ENCODE measurements around the gene PKP3.
"Not testable (repeated sequence)": the region's sequence is repeated elsewhere in the genome, so short reads cannot be mapped to it uniquely, and the experiment has no call there.

PKP3 gene

GRCh38 chr11:396948-397548 is 3.0 kb downstream of the PKP3 start:
- DNase-seq: no peak

- no peak for DNase-seq
These were observed 4.8 kb downstream of the PKP3 start for GRCh38 chr11:398826-399225.

DNA sequence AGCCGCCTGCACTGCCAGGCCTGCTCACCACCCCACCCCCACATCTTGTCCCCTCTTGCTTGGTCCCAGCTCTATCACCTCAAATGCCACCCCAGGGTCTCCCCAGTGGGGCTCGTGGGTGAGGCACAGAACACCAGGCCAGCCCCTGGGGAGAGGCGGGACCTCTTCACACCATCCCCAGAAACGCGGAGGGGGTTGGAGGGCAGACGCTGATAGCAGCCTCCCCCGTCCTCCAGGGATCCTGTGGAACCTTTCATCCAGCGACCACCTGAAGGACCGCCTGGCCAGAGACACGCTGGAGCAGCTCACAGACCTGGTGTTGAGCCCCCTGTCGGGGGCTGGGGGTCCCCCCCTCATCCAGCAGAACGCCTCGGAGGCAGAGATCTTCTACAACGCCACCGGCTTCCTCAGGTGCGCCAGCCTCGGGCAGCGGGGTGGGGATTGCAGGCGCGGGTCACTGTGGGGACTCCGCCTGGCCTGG is 5.8 kb downstream of the PKP3 start:
- DNase-seq: no peak

GRCh38 chr11:400241-400689 is 6.3 kb downstream of the PKP3 start:
- no peak for DNase-seq

DNA sequence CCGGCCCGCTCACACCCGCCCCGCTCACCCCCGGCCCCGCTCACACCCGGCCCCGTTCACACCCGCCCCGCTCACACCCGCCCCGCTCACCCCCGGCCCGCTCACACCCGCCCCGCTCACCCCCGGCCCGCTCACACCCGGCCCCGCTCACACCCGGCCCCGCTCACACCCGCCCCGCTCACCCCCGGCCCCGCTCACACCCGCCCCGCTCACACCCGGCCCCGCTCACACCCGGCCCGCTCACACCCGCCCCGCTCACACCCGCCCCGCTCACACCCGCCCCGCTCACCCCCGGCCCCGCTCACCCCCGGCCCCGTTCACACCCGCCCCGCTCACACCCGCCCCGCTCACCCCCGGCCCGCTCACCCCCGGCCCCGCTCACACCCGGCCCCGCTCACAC is 7.2 kb downstream of the PKP3 start:
- DNase-seq: not testable (repeated sequence)

- DNase-seq: no peak
These were observed 9.2 kb downstream of the PKP3 start for GRCh38 chr11:403021-403760.

DNA sequence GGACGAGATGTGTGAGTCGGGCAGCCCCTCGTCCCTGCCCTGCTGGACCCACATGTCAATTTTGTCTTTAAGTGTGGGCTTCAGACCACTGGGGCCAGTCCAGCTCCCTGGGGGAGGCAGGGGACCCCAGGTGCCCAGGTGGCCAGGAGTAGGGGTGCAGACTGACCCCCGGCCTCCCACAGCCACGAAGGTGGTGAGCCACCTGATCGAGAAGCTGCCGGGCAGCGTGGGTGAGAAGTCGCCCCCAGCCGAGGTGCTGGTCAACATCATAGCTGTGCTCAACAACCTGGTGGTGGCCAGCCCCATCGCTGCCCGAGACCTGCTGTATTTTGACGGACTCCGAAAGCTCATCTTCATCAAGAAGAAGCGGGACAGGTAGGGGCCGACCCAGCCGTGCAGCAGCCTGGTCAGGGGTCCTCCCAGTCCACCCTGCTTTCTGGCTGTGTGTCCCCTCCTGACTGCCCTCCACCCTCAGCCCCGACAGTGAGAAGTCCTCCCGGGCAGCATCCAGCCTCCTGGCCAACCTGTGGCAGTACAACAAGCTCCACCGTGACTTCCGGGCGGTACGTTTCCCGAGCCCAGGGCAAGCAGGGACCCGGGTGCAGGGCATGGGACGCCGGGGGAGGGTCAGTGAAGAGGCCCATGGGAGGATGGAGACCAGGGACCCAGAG is 9.9 kb downstream of the PKP3 start:
- DNase-seq: no peak

- no peak for DNase-seq
These were observed 10.7 kb downstream of the PKP3 start for GRCh38 chr11:404551-405264.

DNA sequence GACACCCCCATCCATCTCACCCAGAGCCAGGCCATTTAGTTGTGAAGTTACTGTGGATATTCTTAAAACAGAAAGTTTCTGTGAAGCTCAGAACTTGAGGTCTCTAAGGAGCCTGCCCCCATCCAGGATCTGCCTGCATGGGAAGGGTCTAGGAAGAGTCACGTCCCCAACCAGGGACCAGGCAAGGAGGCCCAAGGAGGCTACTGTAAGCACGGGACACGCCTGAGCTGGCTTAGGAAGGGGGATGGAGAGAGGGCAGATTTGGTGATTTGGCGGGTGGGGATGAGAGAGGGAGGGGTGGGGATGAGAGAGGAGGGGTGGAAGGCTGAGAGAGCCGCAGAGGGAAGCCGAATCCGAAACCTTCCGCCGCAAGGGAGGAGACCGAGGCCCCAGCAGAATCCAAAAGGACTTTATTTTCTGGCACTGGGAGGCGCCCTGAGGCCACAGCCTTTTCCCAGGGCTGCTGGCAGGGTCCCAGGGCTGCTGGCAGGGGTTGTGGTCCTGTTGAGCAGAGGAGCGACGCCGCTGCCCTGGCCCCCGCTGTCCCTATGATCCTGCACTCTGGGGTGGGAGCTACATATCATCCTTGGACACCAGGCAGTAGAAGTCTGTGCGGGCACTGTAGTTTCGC is 11.4 kb downstream of the PKP3 start:
- no peak for DNase-seq

DNA sequence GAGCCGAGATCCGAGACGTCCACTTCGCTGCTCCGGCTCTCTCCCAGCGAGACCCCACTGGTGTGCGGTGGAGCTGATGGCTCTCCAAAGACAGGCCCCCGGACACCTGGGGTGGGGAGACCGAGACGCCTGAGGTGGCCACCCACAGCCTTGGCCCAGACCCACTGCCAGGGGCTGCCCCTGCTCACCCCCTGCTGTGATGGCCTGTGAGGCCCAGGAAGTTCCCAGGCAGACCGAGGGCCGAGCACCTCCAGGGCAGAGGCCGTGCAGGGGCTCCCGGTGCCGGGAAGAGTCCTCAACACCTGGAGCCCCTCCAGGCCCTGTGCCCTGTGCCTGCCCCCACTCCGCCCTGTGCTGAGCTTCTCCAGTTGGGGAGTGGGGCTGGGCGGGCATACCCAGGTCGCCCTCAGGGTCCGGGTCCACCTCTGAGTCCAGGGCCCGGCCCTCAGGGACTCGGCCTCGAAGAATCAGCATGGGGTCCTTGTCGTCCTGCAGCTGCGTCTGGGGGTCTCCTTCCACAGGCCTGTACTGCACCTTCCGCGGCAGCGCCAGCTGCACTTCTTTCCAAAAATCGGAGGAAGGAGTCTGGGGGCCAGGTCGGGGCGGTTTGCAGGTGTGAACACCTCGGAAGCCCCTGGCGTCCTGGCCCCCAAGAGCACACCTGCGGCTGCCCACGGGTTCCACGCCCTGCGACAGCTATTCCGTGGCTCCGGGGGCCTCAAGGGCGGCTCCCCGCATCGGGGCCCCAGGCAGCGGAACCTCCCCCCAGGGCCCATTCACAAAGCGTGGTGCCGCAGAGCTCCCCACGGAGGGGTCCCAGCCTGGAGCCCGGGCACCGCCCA is 12.2 kb downstream of the PKP3 start:
- DNase-seq: no peak

DNA sequence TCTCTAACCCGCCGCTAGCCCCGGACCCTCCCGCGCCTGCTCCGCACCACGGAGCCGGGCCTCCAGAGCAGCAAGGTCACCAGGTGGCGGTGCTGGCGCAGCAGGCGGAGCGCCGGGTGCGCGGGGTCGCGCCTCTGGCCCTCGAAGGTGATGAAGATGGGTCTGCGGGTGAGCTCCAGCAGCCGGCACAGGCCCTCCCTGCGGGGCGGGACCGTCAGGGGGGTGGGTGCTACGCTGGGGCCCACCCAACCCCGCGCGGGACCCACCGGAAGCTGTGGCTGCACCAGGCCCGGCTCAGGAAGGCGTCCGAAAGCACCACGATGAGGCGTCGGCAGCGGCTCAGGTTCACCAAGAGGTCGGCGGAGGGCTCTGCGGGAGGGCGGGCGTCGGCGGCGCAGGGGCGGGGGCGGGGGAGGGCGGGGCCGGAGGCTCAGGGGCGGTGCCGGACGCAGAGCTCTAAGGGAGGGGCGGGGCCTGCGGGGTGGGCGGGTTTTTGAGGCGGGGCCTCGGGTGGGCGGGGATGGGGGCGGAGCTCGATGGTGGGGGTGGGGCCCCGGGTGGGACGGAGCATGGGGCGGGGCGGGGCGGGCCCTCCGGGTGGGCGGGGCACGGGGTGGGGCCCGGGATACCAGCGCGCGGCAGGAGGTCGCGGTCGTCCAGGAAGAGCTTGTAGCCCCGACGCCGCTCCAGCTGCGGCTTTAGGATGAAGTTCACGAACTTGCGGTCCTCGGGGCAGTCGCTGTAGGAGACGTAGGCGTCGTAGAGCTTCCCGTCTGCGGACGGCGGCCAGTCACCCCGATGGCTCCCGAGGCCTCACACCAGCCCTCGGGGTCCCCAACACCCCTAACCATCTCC is 13.0 kb downstream of the PKP3 start:
- peak; percentile 86 for DNase-seq

GRCh38 chr11:407651-408123 is 13.7 kb downstream of the PKP3 start:
- no peak for DNase-seq

DNA sequence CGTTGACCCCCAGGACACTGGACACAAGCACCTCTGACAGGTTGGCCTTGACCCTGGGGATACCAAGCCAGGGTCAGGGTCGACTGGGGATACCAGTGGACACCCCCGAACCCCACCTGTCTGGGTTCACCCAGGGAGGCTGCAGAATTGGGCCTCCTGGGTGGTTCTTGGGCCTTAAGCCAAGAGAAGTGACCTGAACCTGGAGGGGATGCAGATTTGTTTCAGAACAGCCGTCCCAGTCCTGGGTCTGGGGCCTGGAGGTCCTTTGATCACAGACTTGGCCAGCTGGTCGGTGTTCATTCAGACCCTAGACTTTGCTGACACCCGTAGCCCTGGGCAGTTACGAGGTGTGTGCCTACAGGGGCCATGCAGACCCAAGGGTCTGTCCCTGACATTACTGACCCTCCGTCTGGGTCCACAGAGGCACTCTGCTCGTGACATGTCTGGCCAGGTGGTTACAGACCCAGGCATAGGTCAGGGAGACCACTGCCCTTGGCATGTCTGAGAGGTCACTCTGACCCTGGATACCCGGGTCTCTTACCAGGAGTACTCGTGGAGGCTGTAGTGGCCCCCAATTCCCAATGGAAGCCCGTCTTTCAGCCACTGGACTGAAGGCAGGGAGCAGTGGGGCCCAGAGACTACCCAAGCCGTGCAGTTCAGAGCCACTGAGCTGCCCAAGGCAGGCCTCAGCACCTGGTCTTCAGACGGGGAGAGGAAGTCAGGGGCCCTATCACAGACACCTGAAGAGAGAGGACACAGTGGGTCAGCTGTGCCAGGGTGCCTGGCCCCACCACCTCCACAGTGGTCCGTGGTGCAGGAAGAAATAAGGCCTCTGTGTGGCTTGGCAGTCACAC is 14.4 kb downstream of the PKP3 start:
- DNase-seq: no peak

- DNase-seq: no peak
These were observed 15.1 kb downstream of the PKP3 start for GRCh38 chr11:409008-409599.

DNA sequence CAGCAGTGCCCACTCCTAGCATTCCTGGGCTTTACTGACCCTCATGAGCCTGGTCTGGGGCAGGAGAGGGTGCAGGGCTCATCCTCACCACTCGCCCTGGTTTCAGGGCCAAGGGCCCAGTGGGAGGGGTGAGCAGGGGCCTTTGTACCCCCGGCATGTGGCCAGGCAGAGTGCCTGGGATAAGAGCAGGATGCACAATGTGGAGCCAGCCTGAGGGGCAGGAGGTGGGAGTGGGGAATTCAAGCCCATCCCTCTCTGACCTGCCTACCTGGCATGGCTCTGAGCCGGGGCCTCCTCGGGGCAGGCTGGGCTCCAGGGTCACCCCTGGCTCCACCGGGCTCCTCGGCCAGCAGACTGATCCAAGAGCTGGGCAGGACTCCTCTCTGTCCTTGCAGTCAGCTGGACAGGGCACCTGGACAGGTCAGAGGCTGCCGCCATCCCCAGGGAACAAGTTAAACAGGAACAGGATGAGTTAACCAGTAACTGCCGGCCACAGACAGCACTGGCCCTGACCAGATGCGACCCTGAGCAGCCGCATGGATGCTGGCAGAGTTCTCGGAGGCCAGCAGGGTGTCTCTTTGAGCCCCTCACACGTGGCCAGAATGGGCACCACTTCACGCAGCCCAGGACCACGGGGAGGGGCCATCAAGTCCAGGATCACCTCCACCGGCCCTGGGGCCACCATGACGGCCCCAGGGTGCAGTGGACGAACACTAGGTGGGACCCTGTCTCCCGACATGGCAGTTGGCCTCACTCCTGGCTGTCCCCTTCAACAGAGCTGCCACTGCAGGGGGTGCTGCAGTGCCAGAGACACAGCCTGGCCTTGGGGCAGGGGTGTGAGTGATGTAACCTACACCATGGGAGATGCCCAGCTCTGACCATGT is 15.8 kb downstream of the PKP3 start:
- DNase-seq: no peak

DNA sequence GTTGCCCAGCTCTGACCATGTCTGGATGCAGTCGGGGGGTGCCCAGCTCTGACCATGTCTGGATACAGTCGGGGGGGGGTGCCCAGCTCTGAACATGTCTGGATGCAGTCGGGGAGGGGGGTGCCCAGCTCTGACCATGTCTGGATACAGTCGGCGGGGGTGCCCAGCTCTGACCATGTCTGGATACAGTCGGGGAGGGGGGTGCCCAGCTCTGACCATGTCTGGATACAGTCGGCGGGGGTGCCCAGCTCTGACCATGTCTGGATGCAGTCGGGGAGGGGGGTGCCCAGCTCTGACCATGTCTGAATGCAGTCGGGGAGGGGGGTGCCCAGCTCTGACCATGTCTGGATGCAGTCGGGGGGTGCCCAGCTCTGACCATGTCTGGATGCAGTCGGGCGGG is 16.7 kb downstream of the PKP3 start:
- DNase-seq: not testable (repeated sequence)

DNA sequence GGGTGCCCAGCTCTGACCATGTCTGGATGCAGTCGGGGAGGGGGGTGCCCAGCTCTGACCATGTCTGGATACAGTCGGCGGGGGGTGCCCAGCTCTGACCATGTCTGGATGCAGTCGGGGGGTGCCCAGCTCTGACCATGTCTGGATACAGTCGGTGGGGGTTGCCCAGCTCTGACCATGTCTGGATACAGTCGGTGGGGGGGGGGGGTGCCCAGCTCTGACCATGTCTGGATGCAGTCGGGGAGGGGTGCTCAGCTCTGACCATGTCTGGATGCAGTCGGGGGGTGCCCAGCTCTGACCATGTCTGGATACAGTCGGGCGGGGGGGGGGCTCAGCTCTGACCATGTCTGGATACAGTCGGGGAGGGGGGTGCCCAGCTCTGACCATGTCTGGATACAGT is 17.5 kb downstream of the PKP3 start:
- not testable (repeated sequence) for DNase-seq

- no peak for DNase-seq
These were observed 18.7 kb downstream of the PKP3 start for GRCh38 chr11:412641-413119.
